GM21390 (cell line): ENCODE data around the gene ANKRD33B.
"Not testable (repeated sequence)": the region's sequence is repeated elsewhere in the genome, so short reads cannot be mapped to it uniquely, and the experiment has no call there.

Experiments used
- ATAC-seq: cut with Tn5 transposase; IDR thresholded peaks from one replicate; pipeline ENCODE4 v1.9.1; 2021; ENCODE audit not compliant: unreplicated experiment

ANKRD33B gene

GRCh38 chr5:10653751-10654400 lies 90.0 kb downstream of the ANKRD33B start:
- no peak for ATAC-seq

GRCh38 chr5:10654566-10654965 lies 90.7 kb downstream of the ANKRD33B start:
- ATAC-seq = no peak

- no peak for ATAC-seq
Measured at GRCh38 chr5:10655161-10655971, 91.5 kb downstream of the ANKRD33B start.

- ATAC-seq = no peak
Measured at GRCh38 chr5:10655972-10656830, 92.3 kb downstream of the ANKRD33B start.

GRCh38 chr5:10658265-10658664 lies 94.4 kb downstream of the ANKRD33B start:
- ATAC-seq = no peak

- no peak for ATAC-seq
Measured at GRCh38 chr5:10660135-10660534, 96.3 kb downstream of the ANKRD33B start.

GRCh38 chr5:10660720-10661387 lies 97.0 kb downstream of the ANKRD33B start:
- no peak for ATAC-seq

- ATAC-seq = no peak
Measured at GRCh38 chr5:10661401-10661800, 97.5 kb downstream of the ANKRD33B start.

- no peak for ATAC-seq
Measured at GRCh38 chr5:10662083-10662482, 98.2 kb downstream of the ANKRD33B start.

GRCh38 chr5:10662661-10663488 lies 99.0 kb downstream of the ANKRD33B start:
- no peak for ATAC-seq

GRCh38 chr5:10663489-10664179 lies 99.8 kb downstream of the ANKRD33B start:
- no peak for ATAC-seq

GRCh38 chr5:10664180-10664769 lies 100.4 kb downstream of the ANKRD33B start:
- not testable (repeated sequence) for ATAC-seq

GRCh38 chr5:10665799-10666198 lies 101.9 kb downstream of the ANKRD33B start:
- ATAC-seq = no peak

GRCh38 chr5:10666531-10667299 lies 102.8 kb downstream of the ANKRD33B start:
- ATAC-seq = no peak

GRCh38 chr5:10667431-10668057 lies 103.7 kb downstream of the ANKRD33B start:
- ATAC-seq = no peak

- no peak for ATAC-seq
Measured at GRCh38 chr5:10668697-10669096, 104.8 kb downstream of the ANKRD33B start.

- no peak for ATAC-seq
Measured at GRCh38 chr5:10669983-10670382, 106.1 kb downstream of the ANKRD33B start.
